PFSK-1 (cell line): Measurements from ENCODE around the gene SP6.

Experiments
- FOXP2 ChIP-seq: optimal IDR thresholded peaks from 2 replicates; pipeline ENCODE3; 2011; ENCODE audit warnings: borderline replicate concordance, control low read depth, inconsistent platforms; ENCODE audit not compliant: insufficient read depth; ENCODE audit errors: extremely low read length, extremely low read depth
- POLR2AphosphoS5 ChIP-seq: IDR thresholded peaks from 2 replicates; pipeline ENCODE4 v1.6.1; 2012; ENCODE audit warnings: low read depth, mild to moderate bottlenecking, control low read depth, low read length, moderate library complexity
- SIN3A ChIP-seq: IDR thresholded peaks from 2 replicates; pipeline ENCODE4 v1.6.1; 2012; ENCODE audit warnings: mild to moderate bottlenecking, low read length, moderate library complexity, borderline replicate concordance; ENCODE audit not compliant: insufficient read depth
- TAF1 ChIP-seq: IDR thresholded peaks from 2 replicates; pipeline ENCODE4 v1.6.1; 2012; ENCODE audit warnings: low read length, control low read depth, borderline replicate concordance; ENCODE audit not compliant: insufficient read depth
- TF ChIP-seq, protein P1 (sequence below), 2 experiments: IDR thresholded peaks; 2 replicates each; pipeline versions ENCODE4 v1.6.1 to v1.8.0; 2011 to 2012; ENCODE audit warnings: low read depth in 2 of 2, low read length in 2 of 2, control low read depth in 1 of 2, inconsistent platforms in 1 of 2, mild to moderate bottlenecking in 1 of 2, moderate library complexity in 1 of 2; ENCODE audit not compliant: insufficient read depth in 1 of 2

SP6 gene

DNA sequence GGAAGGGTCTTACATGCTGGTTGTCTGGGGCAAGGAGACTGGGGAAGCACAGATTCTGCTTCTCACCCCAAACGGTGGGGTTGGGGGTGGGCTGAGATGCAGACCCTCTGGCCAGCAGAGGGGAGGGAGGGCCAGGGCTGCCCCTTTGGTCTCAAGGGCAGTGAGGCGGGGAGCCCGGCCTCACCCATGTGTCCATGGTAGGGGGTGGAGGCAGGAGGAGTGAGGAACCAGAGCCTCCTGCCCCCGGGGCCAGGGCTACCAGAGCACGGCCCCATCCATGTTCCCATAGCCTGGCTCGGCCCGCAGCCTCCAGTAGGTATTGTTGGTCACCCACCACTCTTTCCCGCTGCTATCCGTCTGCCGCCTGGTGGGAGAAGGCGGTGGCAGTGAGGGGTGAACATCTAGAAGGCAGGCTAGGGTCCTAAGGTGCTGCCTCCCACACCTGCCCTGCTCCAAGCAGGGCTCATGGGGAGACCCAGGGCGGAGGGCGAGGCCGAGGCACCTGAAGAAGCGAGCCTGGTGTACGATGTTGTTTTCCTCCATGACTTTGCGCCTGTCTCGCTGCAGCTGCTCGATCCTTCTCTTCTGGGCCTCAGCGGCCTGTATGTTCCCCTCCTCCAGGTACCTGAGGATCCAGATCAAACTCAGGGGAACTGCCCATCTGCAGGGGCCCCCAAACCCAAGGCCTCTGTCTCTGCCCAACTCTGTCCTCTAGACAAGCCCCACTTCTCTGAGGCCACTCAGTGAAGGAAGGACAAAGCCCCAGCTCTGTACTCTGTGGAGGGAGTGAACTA lies 42.7 kb downstream of the SP6 start:
- TF ChIP-seq SIN3A = no peak
- TF ChIP-seq, protein P1, sequence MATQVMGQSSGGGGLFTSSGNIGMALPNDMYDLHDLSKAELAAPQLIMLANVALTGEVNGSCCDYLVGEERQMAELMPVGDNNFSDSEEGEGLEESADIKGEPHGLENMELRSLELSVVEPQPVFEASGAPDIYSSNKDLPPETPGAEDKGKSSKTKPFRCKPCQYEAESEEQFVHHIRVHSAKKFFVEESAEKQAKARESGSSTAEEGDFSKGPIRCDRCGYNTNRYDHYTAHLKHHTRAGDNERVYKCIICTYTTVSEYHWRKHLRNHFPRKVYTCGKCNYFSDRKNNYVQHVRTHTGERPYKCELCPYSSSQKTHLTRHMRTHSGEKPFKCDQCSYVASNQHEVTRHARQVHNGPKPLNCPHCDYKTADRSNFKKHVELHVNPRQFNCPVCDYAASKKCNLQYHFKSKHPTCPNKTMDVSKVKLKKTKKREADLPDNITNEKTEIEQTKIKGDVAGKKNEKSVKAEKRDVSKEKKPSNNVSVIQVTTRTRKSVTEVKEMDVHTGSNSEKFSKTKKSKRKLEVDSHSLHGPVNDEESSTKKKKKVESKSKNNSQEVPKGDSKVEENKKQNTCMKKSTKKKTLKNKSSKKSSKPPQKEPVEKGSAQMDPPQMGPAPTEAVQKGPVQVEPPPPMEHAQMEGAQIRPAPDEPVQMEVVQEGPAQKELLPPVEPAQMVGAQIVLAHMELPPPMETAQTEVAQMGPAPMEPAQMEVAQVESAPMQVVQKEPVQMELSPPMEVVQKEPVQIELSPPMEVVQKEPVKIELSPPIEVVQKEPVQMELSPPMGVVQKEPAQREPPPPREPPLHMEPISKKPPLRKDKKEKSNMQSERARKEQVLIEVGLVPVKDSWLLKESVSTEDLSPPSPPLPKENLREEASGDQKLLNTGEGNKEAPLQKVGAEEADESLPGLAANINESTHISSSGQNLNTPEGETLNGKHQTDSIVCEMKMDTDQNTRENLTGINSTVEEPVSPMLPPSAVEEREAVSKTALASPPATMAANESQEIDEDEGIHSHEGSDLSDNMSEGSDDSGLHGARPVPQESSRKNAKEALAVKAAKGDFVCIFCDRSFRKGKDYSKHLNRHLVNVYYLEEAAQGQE (IDR thresholded peaks at IDR 0.05; ENCODE audit: insufficient read depth in 1 of 2, low read depth in 2 of 2, low read length in 2 of 2) = no peak
- TF ChIP-seq FOXP2 = no peak
- no peak for TF ChIP-seq TAF1
- TF ChIP-seq POLR2AphosphoS5 = no peak

DNA sequence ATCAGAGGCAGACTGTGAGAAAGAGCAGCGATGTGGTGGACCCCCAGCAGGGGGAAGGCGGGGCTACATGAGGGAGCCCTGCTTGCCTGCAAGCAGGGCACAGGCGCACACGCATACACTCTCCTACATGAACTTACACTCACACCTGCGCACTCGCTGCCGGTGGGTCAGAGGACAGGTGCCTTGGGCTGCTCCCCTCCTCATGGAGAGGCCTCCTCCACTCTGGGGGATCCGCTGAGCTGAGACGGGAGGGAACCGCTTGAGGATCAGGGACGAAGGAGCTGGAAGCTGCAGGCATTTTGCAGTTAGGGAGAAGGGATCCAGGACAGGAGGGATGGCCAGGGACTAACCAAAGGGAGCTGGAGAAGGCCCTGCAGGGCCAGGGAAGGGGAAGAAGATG lies 43.5 kb downstream of the SP6 start:
- TF ChIP-seq FOXP2 = no peak
- TF ChIP-seq SIN3A = no peak
- no peak for TF ChIP-seq TAF1
- no peak for TF ChIP-seq POLR2AphosphoS5
- TF ChIP-seq, protein P1 (IDR thresholded peaks at IDR 0.05; ENCODE audit: insufficient read depth in 1 of 2, low read depth in 2 of 2, low read length in 2 of 2) = no peak

DNA sequence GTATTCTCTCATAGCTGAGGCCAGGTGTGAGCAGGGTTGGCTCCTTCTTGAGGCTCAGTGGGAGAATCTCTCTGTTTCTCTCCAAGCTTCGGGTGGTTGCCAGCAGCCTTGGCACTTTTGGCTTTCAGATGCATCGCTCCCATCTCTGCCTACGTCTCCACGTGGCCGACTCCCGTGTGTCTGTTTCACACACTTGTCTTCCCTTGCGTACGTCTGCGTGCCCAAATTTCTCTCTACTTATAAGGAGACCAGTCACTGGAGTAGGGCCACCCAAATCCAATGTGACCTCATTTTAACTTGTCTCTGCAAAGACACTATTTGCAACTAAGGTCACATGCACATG lies 44.1 kb downstream of the SP6 start:
- no peak for TF ChIP-seq FOXP2
- TF ChIP-seq, protein P1 (IDR thresholded peaks at IDR 0.05; ENCODE audit: insufficient read depth in 1 of 2, low read depth in 2 of 2, low read length in 2 of 2) = no peak
- no peak for TF ChIP-seq SIN3A
- TF ChIP-seq POLR2AphosphoS5 = no peak
- TF ChIP-seq TAF1 = no peak

DNA sequence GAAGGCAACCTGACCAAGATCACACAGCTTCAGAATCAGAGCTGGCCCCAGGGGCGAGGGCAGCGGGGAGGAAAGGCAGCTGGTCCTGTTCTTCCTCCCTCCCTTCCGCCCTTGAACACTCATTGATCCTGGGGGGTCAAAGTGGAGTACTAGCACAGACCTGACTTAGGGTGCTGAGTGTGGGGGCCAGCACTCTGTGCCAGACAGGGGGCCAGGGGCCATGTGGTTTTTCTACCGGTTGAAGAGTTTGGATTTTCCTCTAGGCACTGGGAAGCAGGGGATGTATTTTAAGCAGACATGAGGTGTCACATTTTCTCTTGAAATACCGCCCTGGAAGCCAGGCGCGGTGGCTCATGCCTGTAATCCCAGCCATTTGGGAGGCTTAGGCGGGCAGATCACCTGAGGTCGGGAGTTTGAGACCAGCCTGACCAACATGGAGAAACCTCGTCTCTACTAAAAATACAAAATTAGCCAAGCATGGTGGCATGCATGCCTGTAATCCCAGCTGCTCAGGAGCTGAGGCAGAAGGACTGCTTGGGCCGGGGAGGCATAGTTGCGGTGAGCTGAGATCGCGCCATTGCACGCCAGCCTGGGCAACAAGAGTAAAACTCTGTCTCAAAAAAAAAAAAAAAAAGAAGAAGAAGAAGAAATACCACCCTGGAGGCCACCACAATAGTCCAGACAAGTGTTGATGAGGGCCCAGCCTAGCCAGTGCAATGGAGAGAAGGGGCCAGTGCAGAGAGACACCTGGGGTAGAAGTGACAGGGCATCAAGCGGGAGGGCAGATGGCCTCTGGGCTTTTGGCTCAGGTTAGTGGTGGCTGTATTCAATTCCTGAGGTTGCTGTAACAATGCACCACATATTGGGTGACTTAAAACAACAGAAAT lies 44.7 kb downstream of the SP6 start:
- TF ChIP-seq TAF1 (no peak), FOXP2 (no peak), POLR2AphosphoS5 (no peak), SIN3A (no peak)
- TF ChIP-seq, protein P1 (IDR thresholded peaks at IDR 0.05; ENCODE audit: insufficient read depth in 1 of 2, low read depth in 2 of 2, low read length in 2 of 2) = no peak
